SK-N-SH (cell line): Measurements from ENCODE around the gene DNAH10. TPM values are rescaled to one million over a fixed set of nuclear protein-coding genes. Genes with fewer than 3 reads are reported as not detected.

Experiments used
- CTCF ChIA-PET: fragments of 300-600, 350-600 bp; formaldehyde crosslinking; extraction: SDS; loops from one replicate; lab custom pipeline; 2021; lab: Yijun Ruan, JAX
- POLR2A ChIA-PET: fragments of 350-600 bp; sonication (Branson Sonifier 250); formaldehyde crosslinking; extraction: SDS; loops from one replicate; lab custom pipeline; 2020; ENCODE audit warnings: antibody characterized with exemption, inconsistent platforms; lab: Yijun Ruan, JAX
- DNase-seq: peaks from one replicate; pipeline ENCODE4 v3.0.0; 2012
- H2AFZ ChIP-seq: fragments of 200-600 bp; sonication (generic); 2 replicates; pipeline ENCODE4 v1.8.1; 2016; ENCODE audit warnings: antibody characterized with exemption, mild to moderate bottlenecking, low read depth
- H3F3A ChIP-seq: fragments of 200-600 bp; sonication (generic); replicated peaks from 2 replicates; pipeline ENCODE3; 2016; ENCODE audit warnings: antibody characterized with exemption, mild to moderate bottlenecking; ENCODE audit not compliant: insufficient read depth
- H3K27ac ChIP-seq, 2 experiments: fragments of 200-500 bp in 1 of 2; fragments of 200-600 bp in 1 of 2; sonication (Bioruptor generic) in 1 of 2; sonication (generic), shearing (Covaris generic) in 1 of 2; 2 replicates each; pipeline versions ENCODE4 v1.5.1 to v1.6.1; 2014 to 2016; ENCODE audit warnings: low read depth in 2 of 2, inconsistent platforms in 1 of 2, low read length in 1 of 2, mild to moderate bottlenecking in 1 of 2, mixed read lengths in 1 of 2
- H3K27me3 ChIP-seq: fragments of 200-600 bp; sonication (generic), shearing (Covaris generic); 2 replicates; pipeline ENCODE4 v1.6.1; 2016; ENCODE audit warnings: mixed run types; ENCODE audit not compliant: insufficient read depth
- H3K36me3 ChIP-seq, 2 experiments: fragments of 200-500 bp in 1 of 2; fragments of 200-600 bp in 1 of 2; sonication (Bioruptor generic) in 1 of 2; sonication (generic) in 1 of 2; replicated peaks in 1 of 2; 2 replicates each; pipeline versions ENCODE3 to v1.5.1; 2014 to 2016; ENCODE audit warnings: low read length in 1 of 2, mild to moderate bottlenecking in 1 of 2; ENCODE audit not compliant: insufficient read depth in 2 of 2, control insufficient read depth in 1 of 2
- H3K4me1 ChIP-seq, 2 experiments: fragments of 200-500 bp in 1 of 2; fragments of 200-600 bp in 1 of 2; sonication (Bioruptor generic) in 1 of 2; sonication (generic), shearing (Covaris generic) in 1 of 2; 2 replicates each; pipeline versions ENCODE4 v1.5.1 to v1.6.1; 2014 to 2016; ENCODE audit warnings: low read depth in 1 of 2, low read length in 1 of 2, mixed run types in 1 of 2; ENCODE audit not compliant: insufficient read depth in 2 of 2, control insufficient read depth in 1 of 2
- H3K4me2 ChIP-seq: fragments of 200-600 bp; sonication (generic), shearing (Covaris generic); 2 replicates; pipeline ENCODE4 v1.6.1; 2017; ENCODE audit warnings: mixed run types
- H3K4me3 ChIP-seq, 2 experiments: fragments of 200-500 bp in 1 of 2; fragments of 200-600 bp in 1 of 2; sonication (Bioruptor generic) in 1 of 2; sonication (generic), shearing (Covaris generic) in 1 of 2; 2 replicates each; pipeline versions ENCODE4 v1.5.1 to v1.8.1; 2014 to 2016; ENCODE audit warnings: low read depth in 2 of 2, inconsistent platforms in 1 of 2, low read length in 1 of 2, mild to moderate bottlenecking in 1 of 2, mixed read lengths in 1 of 2, moderate library complexity in 1 of 2
- H3K79me2 ChIP-seq: fragments of 200-600 bp; sonication (generic); 2 replicates; pipeline ENCODE4 v1.8.1; 2017; ENCODE audit warnings: mild to moderate bottlenecking; ENCODE audit not compliant: insufficient read depth
- H3K9ac ChIP-seq: fragments of 200-600 bp; sonication (generic); 2 replicates; pipeline ENCODE4 v1.6.1; 2017; ENCODE audit warnings: mixed run types
- H3K9me2 ChIP-seq: fragments of 200-600 bp; sonication (generic); 2 replicates; pipeline ENCODE4 v1.6.1; 2017; ENCODE audit warnings: mixed run types
- H3K9me3 ChIP-seq: fragments of 200-600 bp; sonication (generic); 2 replicates; pipeline ENCODE4 v1.6.1; 2017; ENCODE audit warnings: mixed run types, mild to moderate bottlenecking, moderate library complexity
- H4K20me1 ChIP-seq: fragments of 200-600 bp; sonication (generic); 2 replicates; pipeline ENCODE4 v1.6.1; 2017; ENCODE audit warnings: mild to moderate bottlenecking, mixed run types; ENCODE audit not compliant: insufficient read depth
- ELF1 ChIP-seq: IDR thresholded peaks from 2 replicates; pipeline ENCODE4 v1.4.0; 2012
- EP300 ChIP-seq, 2 experiments: IDR thresholded peaks; 2 replicates each; pipeline versions ENCODE4 v1.4.0 to v1.6.1; 2012; ENCODE audit warnings: borderline replicate concordance in 1 of 2, low read depth in 1 of 2, low read length in 1 of 2
- FOXJ3 ChIP-seq: sonication (generic); formaldehyde crosslinking; IDR thresholded peaks from 2 replicates; pipeline ENCODE4 v1.5.1; 2020; ENCODE audit warnings: mild to moderate bottlenecking, missing genetic modification reagents
- FOXM1 ChIP-seq: IDR thresholded peaks from 2 replicates; pipeline ENCODE4 v1.4.0; 2012; ENCODE audit warnings: low read depth, mild to moderate bottlenecking
- GABPA ChIP-seq: IDR thresholded peaks from 2 replicates; pipeline ENCODE4 v1.4.0; 2012; ENCODE audit warnings: low read depth, mild to moderate bottlenecking
- MAX ChIP-seq: IDR thresholded peaks from 2 replicates; pipeline ENCODE4 v1.4.0; 2012; ENCODE audit warnings: low read depth
- MEF2A ChIP-seq: IDR thresholded peaks from 2 replicates; pipeline ENCODE4 v1.4.0; 2012; ENCODE audit warnings: low read depth, borderline replicate concordance
- MXI1 ChIP-seq: IDR thresholded peaks from 2 replicates; pipeline ENCODE4 v1.6.1; 2012; ENCODE audit warnings: mild to moderate bottlenecking, low read depth, low read length, improper control_type of control experiment
- NFIC ChIP-seq: IDR thresholded peaks from 2 replicates; pipeline ENCODE4 v1.4.0; 2012; ENCODE audit warnings: borderline replicate concordance
- NRF1 ChIP-seq: IDR thresholded peaks from 2 replicates; pipeline ENCODE4 v1.6.1; 2012; ENCODE audit warnings: low read depth, mild to moderate bottlenecking, low read length
- RAD21 ChIP-seq: IDR thresholded peaks from 2 replicates; pipeline ENCODE4 v1.6.1; 2012; ENCODE audit warnings: mild to moderate bottlenecking, low read length
- RCOR1 ChIP-seq: fragments of 150-350 bp; IDR thresholded peaks from 2 replicates; pipeline ENCODE4 v1.6.1; 2017; ENCODE audit warnings: antibody characterized with exemption, low read length
- SIN3A ChIP-seq: IDR thresholded peaks from 2 replicates; pipeline ENCODE4 v1.6.1; 2012; ENCODE audit warnings: low read depth, mild to moderate bottlenecking, low read length, moderate library complexity, borderline replicate concordance
- TAF1 ChIP-seq: IDR thresholded peaks from 2 replicates; pipeline ENCODE4 v1.6.1; 2012; ENCODE audit warnings: low read depth, mild to moderate bottlenecking, low read length, moderate library complexity, borderline replicate concordance
- TCF12 ChIP-seq: IDR thresholded peaks from 2 replicates; pipeline ENCODE4 v1.4.0; 2012
- TEAD4 ChIP-seq: IDR thresholded peaks from 2 replicates; pipeline ENCODE4 v1.4.0; 2012; ENCODE audit warnings: mild to moderate bottlenecking, borderline replicate concordance; ENCODE audit not compliant: insufficient read depth
- USF1 ChIP-seq: IDR thresholded peaks from 2 replicates; pipeline ENCODE4 v1.4.0; 2012; ENCODE audit warnings: low read depth, borderline replicate concordance
- YY1 ChIP-seq: IDR thresholded peaks from 2 replicates; pipeline ENCODE4 v1.4.0; 2012; ENCODE audit warnings: low read depth, mild to moderate bottlenecking
- WGBS: methylation state at CpG from one replicate; pipeline ENCODE4 v1.1.6; 2017; ENCODE audit warnings: low lambda C conversion rate; 5-methylcytosine and 5-hydroxymethylcytosine counted together
- polyA plus RNA-seq, 3 experiments: library from polyadenylated mRNA; depleted of rRNA; stranded (reverse); fragments of >200 nt; gene quantifications; 2 replicates each; pipeline ENCODE4 v1.2.3, GENCODE V29; 2012
- TF ChIP-seq, protein P1 (sequence below): fragments of 200-600 bp; sonication (generic); IDR thresholded peaks from 2 replicates; pipeline ENCODE4 v1.6.1; 2017; ENCODE audit warnings: antibody characterized with exemption, mild to moderate bottlenecking, moderate library complexity
- TF ChIP-seq, protein P2 (sequence below): IDR thresholded peaks from 2 replicates; pipeline ENCODE4; 2012
- TF ChIP-seq, protein P3 (sequence below): IDR thresholded peaks from 2 replicates; pipeline ENCODE4 v1.6.1; 2012; ENCODE audit warnings: mild to moderate bottlenecking, low read depth, low read length, moderate library complexity

DNAH10 gene
- polyA plus RNA-seq, 1 of the 3 experiments (the other 2 are of a cell fraction), result 0.13 TPM

DNA sequence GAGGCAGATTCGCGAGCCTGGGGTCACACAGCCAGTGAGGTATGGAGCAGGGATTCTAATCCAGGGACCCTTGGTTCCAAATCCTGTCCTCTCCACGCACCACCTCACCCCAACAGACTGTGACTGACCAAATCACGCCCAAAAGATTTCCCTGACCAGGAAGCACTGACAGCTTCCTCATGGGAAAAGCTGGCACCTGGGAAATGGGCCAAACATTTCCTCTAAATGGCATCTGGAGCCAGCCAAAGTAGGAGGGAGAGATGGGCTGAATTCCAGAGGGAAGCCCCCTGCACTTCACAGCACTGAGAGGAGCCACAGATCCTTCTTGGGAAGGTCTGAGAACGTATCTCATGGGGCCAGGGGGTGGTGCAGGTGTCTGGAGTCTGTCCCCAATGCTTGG, 181.7 kb downstream of the DNAH10 start:
- ChIA-PET CTCF (no interaction called here), POLR2A (no interaction called here)
- WGBS, result 81% methylated on average over 4 of the region's 5 CpGs

GRCh38 chr12:123944696-123945095, 182.6 kb downstream of the DNAH10 start:
- no peaks in the 10 kb centered on the region for H3F3A ChIP-seq
- POLR2A ChIA-PET, result interaction anchor here (0.6 kb wide), 1 partner anchor 579 kb away, joined by 3 read pairs; no protein-coding TSS in a partner anchor
- no peaks in the 10 kb centered on the region for H3K9me2 ChIP-seq
- no peaks in the 10 kb centered on the region for H3K9me3 ChIP-seq
- no peak overlapping the region for H3K4me3 ChIP-seq
- H3K4me1 ChIP-seq, result peaks cover 0 to 7% of the 10 kb centered on the region in 2 experiments; a peak in 1 of 4 replicates
- no peaks in the 10 kb centered on the region for H3K27me3 ChIP-seq
- 91% methylated on average over 10 of the region's 10 CpGs for WGBS
- CTCF ChIA-PET, result interaction anchor here (1.0 kb wide), 1 partner anchor 39 kb away, joined by 4 read pairs; no protein-coding TSS in a partner anchor
- H3K36me3 ChIP-seq, result peaks cover 16 to 52% of the 10 kb centered on the region in 2 experiments
- no peak overlapping the region for H2AFZ ChIP-seq
- H4K20me1 ChIP-seq, result 0 out of 2 replicates have a peak, but pooled peaks cover 11% of the 10 kb centered on the region
- H3K79me2 ChIP-seq, result no peaks in the 10 kb centered on the region; the same call in 1 of the 2 replicates
- no peak overlapping the region for H3K27ac ChIP-seq
- H3K4me2 ChIP-seq, result no peak overlapping the region
- no peak for DNase-seq
- no peak overlapping the region for H3K9ac ChIP-seq
- TF ChIP-seq TCF12 (no peak), RCOR1 (no peak), NFIC (no peak), MAX (no peak), MEF2A (no peak), FOXM1 (no peak), USF1 (no peak), SIN3A (no peak), GABPA (no peak), TEAD4 (no peak), FOXJ3 (CRISPR knock-in tag) (no peak), RAD21 (no peak), ELF1 (no peak), NRF1 (no peak)
- TF ChIP-seq, protein P1, sequence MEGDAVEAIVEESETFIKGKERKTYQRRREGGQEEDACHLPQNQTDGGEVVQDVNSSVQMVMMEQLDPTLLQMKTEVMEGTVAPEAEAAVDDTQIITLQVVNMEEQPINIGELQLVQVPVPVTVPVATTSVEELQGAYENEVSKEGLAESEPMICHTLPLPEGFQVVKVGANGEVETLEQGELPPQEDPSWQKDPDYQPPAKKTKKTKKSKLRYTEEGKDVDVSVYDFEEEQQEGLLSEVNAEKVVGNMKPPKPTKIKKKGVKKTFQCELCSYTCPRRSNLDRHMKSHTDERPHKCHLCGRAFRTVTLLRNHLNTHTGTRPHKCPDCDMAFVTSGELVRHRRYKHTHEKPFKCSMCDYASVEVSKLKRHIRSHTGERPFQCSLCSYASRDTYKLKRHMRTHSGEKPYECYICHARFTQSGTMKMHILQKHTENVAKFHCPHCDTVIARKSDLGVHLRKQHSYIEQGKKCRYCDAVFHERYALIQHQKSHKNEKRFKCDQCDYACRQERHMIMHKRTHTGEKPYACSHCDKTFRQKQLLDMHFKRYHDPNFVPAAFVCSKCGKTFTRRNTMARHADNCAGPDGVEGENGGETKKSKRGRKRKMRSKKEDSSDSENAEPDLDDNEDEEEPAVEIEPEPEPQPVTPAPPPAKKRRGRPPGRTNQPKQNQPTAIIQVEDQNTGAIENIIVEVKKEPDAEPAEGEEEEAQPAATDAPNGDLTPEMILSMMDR, result no peak
- TF ChIP-seq, protein P2, sequence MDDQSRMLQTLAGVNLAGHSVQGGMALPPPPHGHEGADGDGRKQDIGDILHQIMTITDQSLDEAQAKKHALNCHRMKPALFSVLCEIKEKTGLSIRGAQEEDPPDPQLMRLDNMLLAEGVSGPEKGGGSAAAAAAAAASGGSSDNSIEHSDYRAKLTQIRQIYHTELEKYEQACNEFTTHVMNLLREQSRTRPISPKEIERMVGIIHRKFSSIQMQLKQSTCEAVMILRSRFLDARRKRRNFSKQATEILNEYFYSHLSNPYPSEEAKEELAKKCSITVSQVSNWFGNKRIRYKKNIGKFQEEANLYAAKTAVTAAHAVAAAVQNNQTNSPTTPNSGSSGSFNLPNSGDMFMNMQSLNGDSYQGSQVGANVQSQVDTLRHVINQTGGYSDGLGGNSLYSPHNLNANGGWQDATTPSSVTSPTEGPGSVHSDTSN, result no peak

More for the DNA sequence above, 181.7 kb downstream of the DNAH10 start:
- no peak overlapping the region for H3K9ac ChIP-seq
- H3K27me3 ChIP-seq, result no peaks in the 10 kb centered on the region
- 0 out of 2 replicates have a peak, but pooled peaks cover 8% of the 10 kb centered on the region for H4K20me1 ChIP-seq
- no peaks in the 10 kb centered on the region for H3K9me2 ChIP-seq
- H3K79me2 ChIP-seq, result no peaks in the 10 kb centered on the region; the same call in 1 of the 2 replicates
- TF ChIP-seq MXI1 (no peak), RAD21 (no peak), EP300 (IDR thresholded peaks at IDR 0.05; ENCODE audit: borderline replicate concordance in 1 of 2, low read depth in 1 of 2, low read length in 1 of 2) (no peak), MEF2A (no peak), TAF1 (no peak), SIN3A (no peak), YY1 (no peak)
- TF ChIP-seq, protein P3, sequence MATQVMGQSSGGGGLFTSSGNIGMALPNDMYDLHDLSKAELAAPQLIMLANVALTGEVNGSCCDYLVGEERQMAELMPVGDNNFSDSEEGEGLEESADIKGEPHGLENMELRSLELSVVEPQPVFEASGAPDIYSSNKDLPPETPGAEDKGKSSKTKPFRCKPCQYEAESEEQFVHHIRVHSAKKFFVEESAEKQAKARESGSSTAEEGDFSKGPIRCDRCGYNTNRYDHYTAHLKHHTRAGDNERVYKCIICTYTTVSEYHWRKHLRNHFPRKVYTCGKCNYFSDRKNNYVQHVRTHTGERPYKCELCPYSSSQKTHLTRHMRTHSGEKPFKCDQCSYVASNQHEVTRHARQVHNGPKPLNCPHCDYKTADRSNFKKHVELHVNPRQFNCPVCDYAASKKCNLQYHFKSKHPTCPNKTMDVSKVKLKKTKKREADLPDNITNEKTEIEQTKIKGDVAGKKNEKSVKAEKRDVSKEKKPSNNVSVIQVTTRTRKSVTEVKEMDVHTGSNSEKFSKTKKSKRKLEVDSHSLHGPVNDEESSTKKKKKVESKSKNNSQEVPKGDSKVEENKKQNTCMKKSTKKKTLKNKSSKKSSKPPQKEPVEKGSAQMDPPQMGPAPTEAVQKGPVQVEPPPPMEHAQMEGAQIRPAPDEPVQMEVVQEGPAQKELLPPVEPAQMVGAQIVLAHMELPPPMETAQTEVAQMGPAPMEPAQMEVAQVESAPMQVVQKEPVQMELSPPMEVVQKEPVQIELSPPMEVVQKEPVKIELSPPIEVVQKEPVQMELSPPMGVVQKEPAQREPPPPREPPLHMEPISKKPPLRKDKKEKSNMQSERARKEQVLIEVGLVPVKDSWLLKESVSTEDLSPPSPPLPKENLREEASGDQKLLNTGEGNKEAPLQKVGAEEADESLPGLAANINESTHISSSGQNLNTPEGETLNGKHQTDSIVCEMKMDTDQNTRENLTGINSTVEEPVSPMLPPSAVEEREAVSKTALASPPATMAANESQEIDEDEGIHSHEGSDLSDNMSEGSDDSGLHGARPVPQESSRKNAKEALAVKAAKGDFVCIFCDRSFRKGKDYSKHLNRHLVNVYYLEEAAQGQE, result no peak
- H3K9me3 ChIP-seq, result no peaks in the 10 kb centered on the region
- DNase-seq, result no peak
- H3K4me2 ChIP-seq, result no peak overlapping the region
- H3K4me3 ChIP-seq, result no peak overlapping the region
- peaks cover 16 to 57% of the 10 kb centered on the region in 2 experiments for H3K36me3 ChIP-seq
- peaks cover 0 to 1% of the 10 kb centered on the region in 2 experiments; a peak in 1 of 4 replicates for H3K4me1 ChIP-seq
- H3K27ac ChIP-seq, result no peak overlapping the region
- no peaks in the 10 kb centered on the region for H3F3A ChIP-seq
- no peak overlapping the region for H2AFZ ChIP-seq
